ENCODE measurements around the gene SYMPK. TPM values are rescaled to one million over a fixed set of nuclear protein-coding genes. Genes with fewer than 3 reads are reported as not detected.

Gene SYMPK
- total and polyA plus RNA-seq, 8 donors = 32.2 to 420 (median 79.8) TPM

GRCh38 chr19:45825917-45826893, 36.7 kb downstream of the SYMPK start:
- H3K9me3 ChIP-seq = no peaks in the 10 kb centered on the region
- H3K27me3 ChIP-seq = no peaks in the 10 kb centered on the region
- WGBS, 5 donors = 82 to 94% (median 85%) methylated on average over 21 to 22 of the region's 22 CpGs
- intact Hi-C loops (cut with DNase I; ENCODE audit: low total_unique reads) = no loop called here
- H3K36me3 ChIP-seq = peaks cover 76 to 97% (median 97%) of the 10 kb centered on the region in 4 donors
- peaks cover 0 to 21% (median 15%) of the 10 kb centered on the region in 4 donors for H3K4me1 ChIP-seq
- TF ChIP-seq, protein P1, sequence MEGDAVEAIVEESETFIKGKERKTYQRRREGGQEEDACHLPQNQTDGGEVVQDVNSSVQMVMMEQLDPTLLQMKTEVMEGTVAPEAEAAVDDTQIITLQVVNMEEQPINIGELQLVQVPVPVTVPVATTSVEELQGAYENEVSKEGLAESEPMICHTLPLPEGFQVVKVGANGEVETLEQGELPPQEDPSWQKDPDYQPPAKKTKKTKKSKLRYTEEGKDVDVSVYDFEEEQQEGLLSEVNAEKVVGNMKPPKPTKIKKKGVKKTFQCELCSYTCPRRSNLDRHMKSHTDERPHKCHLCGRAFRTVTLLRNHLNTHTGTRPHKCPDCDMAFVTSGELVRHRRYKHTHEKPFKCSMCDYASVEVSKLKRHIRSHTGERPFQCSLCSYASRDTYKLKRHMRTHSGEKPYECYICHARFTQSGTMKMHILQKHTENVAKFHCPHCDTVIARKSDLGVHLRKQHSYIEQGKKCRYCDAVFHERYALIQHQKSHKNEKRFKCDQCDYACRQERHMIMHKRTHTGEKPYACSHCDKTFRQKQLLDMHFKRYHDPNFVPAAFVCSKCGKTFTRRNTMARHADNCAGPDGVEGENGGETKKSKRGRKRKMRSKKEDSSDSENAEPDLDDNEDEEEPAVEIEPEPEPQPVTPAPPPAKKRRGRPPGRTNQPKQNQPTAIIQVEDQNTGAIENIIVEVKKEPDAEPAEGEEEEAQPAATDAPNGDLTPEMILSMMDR (IDR thresholded peaks at IDR 0.05) = no peak
- TF ChIP-seq POLR2AphosphoS5 (IDR thresholded peaks at IDR 0.05) (no peak), EP300 (IDR thresholded peaks at IDR 0.05) (no peak), POLR2A (IDR thresholded peaks at IDR 0.05) (no peak)
- DNase-seq = no peak
- H3K27ac ChIP-seq = no peak overlapping the region
- no peak overlapping the region for H3K4me3 ChIP-seq

DNA sequence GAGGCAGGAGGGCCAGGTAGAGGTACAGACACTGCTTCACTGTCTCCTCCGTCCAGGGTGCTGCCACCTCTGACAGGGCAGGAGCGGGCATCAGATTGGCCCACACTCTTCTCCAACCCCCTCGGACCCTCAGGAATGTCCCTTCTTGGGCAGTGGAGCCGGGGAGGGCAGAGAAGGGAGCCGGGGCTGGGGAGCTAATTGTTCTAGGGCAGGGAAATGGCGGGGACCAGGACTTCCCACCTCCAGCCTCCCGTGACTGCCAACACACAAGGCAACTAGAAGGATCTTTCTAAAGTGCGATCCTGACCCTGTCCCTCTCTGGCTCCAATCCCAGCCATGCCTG, 37.7 kb downstream of the SYMPK start:
- WGBS, 5 donors = 89 to 96% (median 95%) methylated on average over 8 of the region's 8 CpGs
- H3K4me1 ChIP-seq = peaks cover 0 to 21% (median 15%) of the 10 kb centered on the region in 4 donors

DNA sequence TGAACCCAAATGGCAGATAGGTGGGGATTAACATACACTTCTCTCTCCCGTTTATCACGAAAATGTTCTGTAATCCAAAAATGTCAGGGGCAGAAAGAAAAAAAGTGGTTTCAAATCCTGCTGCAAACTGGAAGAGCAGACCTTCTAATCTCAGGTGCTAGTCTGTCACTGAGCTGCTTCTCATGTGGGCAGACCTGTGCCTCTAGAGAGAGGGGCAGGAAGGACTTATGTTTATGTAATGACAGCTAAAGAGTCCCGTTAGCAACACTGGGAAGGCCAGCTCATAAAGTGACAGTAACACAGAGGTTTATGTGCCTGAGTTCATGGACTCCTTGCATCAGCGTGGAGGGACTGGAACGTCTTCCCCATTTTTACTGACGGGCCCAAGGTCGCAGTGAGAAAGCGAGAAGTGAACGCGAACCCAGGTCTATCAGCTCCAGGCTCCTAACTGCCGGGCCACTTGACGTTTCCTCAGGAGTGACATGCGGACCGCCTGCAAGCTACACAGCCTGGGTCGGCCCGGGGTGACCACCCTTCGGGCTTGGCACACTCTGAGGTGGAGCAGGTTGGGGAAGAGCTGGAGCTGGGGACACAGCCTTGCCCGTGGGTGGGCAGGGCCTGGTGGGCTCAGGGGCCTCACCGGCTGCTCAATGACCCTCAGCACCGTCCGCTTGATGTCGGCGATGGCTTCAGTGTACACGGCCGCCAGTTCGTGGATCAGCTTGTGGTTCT, 38.2 kb downstream of the SYMPK start:
- WGBS, 5 donors = 78 to 86% (median 83%) methylated on average over 20 to 26 of the region's 26 CpGs
- TF ChIP-seq POLR2A (IDR thresholded peaks at IDR 0.05) (no peak), POLR2AphosphoS5 (IDR thresholded peaks at IDR 0.05) (no peak), EP300 (IDR thresholded peaks at IDR 0.05) (no peak)
- TF ChIP-seq, protein P1 (IDR thresholded peaks at IDR 0.05) = no peak
- H3K9me3 ChIP-seq = no peaks in the 10 kb centered on the region
- DNase-seq = no peak
- intact Hi-C loops (cut with DNase I; ENCODE audit: low total_unique reads) = no loop called here
- peaks cover 68 to 97% (median 97%) of the 10 kb centered on the region in 4 donors for H3K36me3 ChIP-seq
- H3K4me3 ChIP-seq = no peak overlapping the region
- H3K27me3 ChIP-seq = no peaks in the 10 kb centered on the region
- peaks cover 0 to 21% (median 15%) of the 10 kb centered on the region in 4 donors for H3K4me1 ChIP-seq
- H3K27ac ChIP-seq = peak overlapping the region in 1 of 5 donors; percentile 13

More for the DNA sequence above, 37.7 kb downstream of the SYMPK start:
- H3K4me3 ChIP-seq = no peak overlapping the region
- TF ChIP-seq POLR2AphosphoS5 (IDR thresholded peaks at IDR 0.05) (no peak), EP300 (IDR thresholded peaks at IDR 0.05) (no peak), POLR2A (IDR thresholded peaks at IDR 0.05) (no peak)
- TF ChIP-seq, protein P1 (IDR thresholded peaks at IDR 0.05) = no peak
- intact Hi-C loops (cut with DNase I; ENCODE audit: low total_unique reads) = no loop called here
- H3K27ac ChIP-seq = no peak overlapping the region
- no peaks in the 10 kb centered on the region for H3K9me3 ChIP-seq
- no peaks in the 10 kb centered on the region for H3K27me3 ChIP-seq
- DNase-seq = no peak
- peaks cover 74 to 97% (median 97%) of the 10 kb centered on the region in 4 donors for H3K36me3 ChIP-seq

- Histone ChIP-seq H3K27ac (peak overlapping the region in 1 of 5 donors; percentile 13), H3K4me1 (peaks cover 0 to 21% (median 15%) of the 10 kb centered on the region in 4 donors), H3K36me3 (peaks cover 62 to 97% (median 96%) of the 10 kb centered on the region in 4 donors), H3K27me3 (no peaks in the 10 kb centered on the region), H3K4me3 (no peak overlapping the region), H3K9me3 (no peaks in the 10 kb centered on the region)
- TF ChIP-seq EP300 (IDR thresholded peaks at IDR 0.05) = no peak
- TF ChIP-seq, protein P1 (IDR thresholded peaks at IDR 0.05) = no peak
- TF ChIP-seq POLR2AphosphoS5 (IDR thresholded peaks at IDR 0.05) = peak in 1 of 3 donors; percentile 26
- WGBS, 5 donors = 31 to 52% (median 40%) methylated on average over 8 to 12 of the region's 12 CpGs
- DNase-seq = peak; percentile 23 to 71
- intact Hi-C loops (cut with DNase I; ENCODE audit: low total_unique reads) = no loop called here
These were observed 38.9 kb downstream of the SYMPK start for GRCh38 chr19:45824041-45824471.
